GM15510 (cell line): ENCODE data around the gene PACSIN2.

ENCODE experiments used
- POLR2A ChIP-seq: IDR thresholded peaks from 3 replicates; pipeline ENCODE4 v1.6.1; 2011; ENCODE audit warnings: borderline replicate concordance; ENCODE audit not compliant: insufficient read length; ENCODE audit errors: extremely low read depth

Gene PACSIN2

GRCh38 chr22:42947211-42947990, 67.5 kb downstream of the PACSIN2 start:
- no peak for TF ChIP-seq POLR2A

DNA sequence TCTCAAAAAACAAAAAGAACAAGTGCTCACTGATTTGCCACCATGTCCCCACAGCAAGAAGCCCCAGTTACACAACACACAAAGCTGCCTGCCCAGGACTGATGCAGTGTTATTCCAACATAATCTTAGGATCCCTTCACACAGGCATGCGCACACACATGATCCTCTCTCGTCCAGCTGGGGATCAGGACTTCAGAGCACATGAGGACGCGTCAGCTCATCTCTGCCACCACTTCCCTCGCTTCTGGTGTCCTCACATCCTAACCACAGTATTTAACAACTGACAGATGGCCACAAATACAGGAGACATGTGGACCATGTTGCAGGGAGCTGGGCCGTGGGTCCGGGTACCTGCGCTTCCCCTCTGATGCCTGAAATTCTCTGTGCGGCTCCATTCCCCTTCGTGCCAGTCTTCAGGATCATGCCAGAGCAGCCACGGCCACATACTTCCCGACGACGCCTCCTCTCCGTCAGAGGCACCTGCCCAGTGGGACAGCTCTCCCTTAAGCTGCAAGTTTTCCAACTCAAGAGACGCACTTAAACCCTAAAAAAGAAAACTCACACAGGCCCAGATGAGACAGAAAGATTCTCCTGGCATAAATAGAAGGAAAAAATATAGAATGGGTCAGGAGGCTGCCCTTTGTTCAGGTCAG, 68.3 kb downstream of the PACSIN2 start:
- TF ChIP-seq POLR2A, result no peak

- TF ChIP-seq POLR2A, result no peak
These were observed 69.2 kb downstream of the PACSIN2 start for GRCh38 chr22:42945736-42946135.

DNA sequence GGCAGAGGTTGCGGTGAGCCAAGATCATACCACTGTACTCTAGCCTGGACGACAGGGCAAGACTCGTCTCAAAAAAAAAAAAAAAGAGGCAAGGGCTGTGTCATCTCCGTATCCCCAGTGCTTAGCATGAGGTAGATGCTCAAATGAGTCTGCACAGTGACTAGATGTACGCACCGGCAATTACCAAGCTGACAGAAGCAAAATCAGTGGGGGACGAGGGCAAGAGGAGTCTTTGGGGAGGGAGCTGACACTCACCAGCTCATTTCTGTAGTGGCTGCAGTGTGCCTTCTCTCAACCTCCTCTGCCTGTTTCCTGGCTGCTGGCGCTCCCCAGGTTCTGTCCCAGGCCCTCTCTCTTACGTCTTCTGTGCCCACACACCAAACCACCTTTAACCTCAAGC, 69.9 kb downstream of the PACSIN2 start:
- TF ChIP-seq POLR2A, result no peak

GRCh38 chr22:42944409-42944808, 70.5 kb downstream of the PACSIN2 start:
- TF ChIP-seq POLR2A, result no peak

GRCh38 chr22:42943981-42944380, 71.0 kb downstream of the PACSIN2 start:
- TF ChIP-seq POLR2A, result no peak

- no peak for TF ChIP-seq POLR2A
These were observed 72.6 kb downstream of the PACSIN2 start for GRCh38 chr22:42942351-42942750.

GRCh38 chr22:42939941-42940653, 74.9 kb downstream of the PACSIN2 start:
- no peak for TF ChIP-seq POLR2A

DNA sequence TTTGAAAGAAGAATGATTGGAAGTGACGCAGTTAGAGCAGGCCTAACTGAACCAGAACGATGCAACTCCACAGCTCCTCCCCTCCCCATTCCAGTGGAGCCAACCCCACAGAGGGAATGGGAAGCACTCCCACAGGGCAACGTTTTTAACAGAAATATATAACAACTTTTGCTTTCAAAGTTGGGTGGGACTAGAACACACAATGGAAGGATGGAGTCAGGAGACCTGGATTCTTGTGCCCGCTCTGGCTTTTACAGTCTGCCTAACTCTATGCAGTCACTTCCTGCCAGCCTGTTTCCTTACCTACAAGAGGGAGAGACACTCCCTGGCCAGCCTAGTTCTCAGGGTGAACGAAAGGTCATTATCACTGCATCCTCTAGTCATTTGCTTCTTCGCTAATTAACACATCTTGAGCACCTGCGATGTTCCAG, 75.5 kb downstream of the PACSIN2 start:
- no peak for TF ChIP-seq POLR2A

DNA sequence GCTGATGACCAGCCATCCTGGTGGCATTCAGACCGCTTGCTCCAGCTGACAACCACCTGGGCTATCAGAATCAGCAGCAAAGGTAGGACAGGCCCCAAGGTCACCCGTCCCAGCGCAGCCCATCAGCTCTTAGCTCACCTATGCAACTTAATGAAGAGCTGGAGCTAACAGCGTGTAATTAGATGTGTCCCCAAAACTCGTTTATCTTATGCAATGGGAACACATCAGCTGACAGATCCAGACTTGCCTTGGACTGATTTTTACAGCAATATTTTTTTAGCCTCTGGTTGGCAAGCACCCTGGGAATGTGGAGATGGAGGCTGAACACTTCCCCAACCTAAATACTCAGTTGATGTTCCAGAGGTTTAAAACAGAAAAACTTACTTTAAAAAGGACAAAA, 76.0 kb downstream of the PACSIN2 start:
- TF ChIP-seq POLR2A, result no peak

DNA sequence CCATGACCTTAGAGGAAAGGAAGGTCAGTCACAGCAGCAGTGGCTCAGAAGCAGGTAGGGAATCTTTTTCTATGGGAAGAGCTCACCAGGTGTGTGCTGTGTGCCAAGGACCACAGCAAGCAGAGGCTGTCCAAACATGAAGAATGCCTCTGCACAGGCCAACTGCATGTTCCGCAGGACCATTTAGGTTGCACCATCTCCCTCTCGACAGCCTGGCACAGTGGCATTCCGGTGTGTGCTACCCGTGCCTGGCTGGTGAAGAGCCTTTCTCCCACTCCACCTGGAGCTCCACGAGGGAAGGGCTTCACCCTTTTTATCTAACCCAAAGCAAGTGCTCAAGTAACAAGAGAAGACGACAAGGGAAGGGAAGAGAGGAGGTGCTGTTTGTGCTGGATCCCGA, 76.5 kb downstream of the PACSIN2 start:
- TF ChIP-seq POLR2A, result no peak

GRCh38 chr22:42937164-42937843, 77.6 kb downstream of the PACSIN2 start:
- no peak for TF ChIP-seq POLR2A

DNA sequence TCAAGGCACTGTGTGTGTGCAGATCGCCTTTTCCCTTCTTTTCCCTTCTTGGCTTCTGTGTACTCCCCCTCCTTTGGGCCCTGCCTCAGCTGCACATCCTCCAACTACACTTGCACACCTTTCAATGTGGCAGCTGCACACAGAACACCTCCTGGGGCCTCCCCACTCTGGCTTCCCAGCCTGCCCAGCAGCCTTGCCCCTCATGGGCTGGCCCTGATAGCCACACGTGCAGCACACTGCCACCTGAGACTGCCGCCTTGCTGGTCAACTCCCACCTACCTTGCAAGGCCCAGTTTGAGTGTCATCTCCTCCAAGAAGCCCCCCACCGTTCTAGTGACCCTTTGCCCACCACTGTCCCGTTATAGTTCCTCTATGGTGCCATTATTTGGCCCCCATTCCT, 80.6 kb downstream of the PACSIN2 start:
- TF ChIP-seq POLR2A, result no peak

DNA sequence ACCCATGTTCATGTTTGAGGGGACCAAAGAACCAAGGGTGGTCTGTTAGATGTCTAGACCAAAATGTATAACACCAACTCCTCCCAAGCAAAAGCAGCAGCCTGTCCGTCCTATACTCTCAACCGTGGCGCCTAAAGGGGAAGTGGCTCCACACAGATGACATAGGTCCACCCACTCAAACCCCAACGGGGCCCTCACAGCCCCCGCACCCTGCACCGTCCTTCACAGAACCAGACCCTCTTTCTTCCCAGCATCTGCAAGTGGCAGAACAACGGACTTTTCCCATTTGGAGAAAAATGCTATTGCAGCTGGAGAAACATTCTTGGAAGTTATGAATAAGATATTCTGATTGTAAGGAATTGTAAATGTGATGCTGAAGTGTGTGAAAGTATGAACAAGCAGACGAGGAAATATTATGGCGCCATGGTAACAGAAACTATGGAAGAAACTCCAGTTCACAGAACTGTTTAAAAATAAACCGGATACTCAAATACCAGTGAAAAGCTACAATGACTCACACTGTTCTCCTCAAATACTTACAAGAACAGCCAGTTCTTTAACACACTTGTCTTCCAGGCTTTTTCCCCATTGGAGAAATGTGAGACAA, 81.4 kb downstream of the PACSIN2 start:
- no peak for TF ChIP-seq POLR2A

DNA sequence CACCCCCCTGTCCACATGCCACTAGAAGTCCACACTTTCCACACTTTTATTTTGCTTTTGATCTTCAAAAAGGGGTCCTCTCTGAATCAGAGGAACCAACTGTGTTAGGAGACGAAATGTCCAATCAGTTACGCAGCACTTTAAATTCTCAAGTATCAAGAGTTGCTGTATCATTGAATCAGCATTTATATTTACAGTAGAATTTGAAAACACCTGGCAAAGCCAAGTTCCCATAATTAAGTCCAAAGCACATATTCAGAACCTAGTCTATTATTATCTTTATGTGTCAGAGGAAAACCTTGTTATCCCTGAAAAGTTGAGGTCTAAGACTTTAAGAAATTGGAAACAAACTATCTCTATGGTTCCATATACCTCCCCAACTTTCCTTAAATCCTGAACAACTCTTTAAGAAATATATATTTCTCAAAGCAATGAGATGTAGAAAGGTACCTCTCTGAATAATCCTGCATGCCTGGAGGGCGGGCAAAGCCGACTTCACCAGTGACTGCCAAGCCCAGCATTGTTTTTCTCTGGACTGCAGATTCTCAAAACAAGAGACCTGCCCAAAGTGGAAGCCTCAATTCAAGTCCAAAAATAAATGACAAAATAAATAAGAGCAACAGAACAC, 82.0 kb downstream of the PACSIN2 start:
- TF ChIP-seq POLR2A, result no peak

GRCh38 chr22:42932197-42932519, 82.8 kb downstream of the PACSIN2 start:
- TF ChIP-seq POLR2A, result no peak
